Measurements from ENCODE around the gene FPR1.

DNA sequence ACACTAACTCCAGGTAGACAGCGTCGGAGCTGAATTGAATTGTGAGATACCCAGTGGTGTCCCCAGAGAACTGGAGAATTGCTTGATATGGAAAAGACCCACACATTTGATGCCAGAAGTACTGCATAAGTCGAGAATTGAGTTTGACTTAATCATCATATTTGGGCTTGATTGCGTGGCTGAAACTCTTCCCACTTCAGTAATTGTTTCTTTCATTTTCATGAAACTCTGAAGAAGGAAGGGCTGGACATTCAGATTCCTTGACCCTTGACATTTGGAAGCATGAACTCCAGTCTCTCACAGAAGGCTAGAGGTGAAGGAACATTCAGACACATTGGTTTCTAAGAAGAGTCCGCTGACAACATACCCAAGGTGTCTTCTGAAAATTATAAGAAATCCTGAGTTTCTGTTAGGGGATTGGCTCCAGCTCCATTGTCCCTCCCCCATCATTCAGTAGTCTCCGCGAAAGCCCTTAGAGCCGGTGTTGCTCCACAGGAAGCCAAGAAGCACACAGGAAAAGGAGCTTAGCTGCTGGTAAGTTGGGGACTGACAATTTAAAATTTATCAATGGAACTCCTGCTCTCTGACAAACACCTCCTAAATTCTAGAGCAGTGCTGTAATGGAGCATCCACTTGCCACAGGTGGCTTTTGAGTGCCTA, 9.1 kb upstream of the FPR1 start, which contains the start of gene FPR2:
- no peak for TF ChIP-seq GATA3 (IDR thresholded peaks at IDR 0.05; ENCODE audit: low read depth, low read length)
- TF ChIP-seq GATA2 (IDR thresholded peaks at IDR 0.05; ENCODE audit: low read depth, low read length), result no peak

Measured in SH-SY5Y (cell line).